ENCODE data around the gene SLC39A9. TPM values are rescaled to one million over a fixed set of nuclear protein-coding genes. Genes with fewer than 3 reads are reported as not detected.

The SLC39A9 gene
- total RNA-seq, 1 donor from 2014 or later, result 120 TPM

DNA sequence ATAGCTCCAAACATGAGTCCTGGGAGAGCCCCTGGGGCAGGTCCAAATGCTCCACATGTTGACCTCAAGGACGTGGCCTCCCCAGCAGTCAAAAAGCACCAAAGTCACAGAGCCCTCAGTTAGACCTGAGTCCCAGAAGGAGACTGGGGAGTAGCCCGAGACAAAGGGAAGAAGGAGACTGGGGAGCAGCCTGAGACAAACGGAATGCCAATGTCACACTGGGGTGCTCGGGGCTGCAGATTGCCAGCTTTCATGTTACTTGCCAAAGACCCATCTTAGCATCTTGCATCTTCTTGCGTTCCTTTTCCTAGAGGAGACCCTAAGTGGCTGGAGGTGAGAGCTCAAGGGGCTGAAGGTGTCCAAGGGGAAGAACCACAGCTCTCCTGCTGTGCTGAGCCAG lies 100.9 kb downstream of the SLC39A9 start:
- DNase-seq (ENCODE audit: low read depth, low spot score), result no peak

DNA sequence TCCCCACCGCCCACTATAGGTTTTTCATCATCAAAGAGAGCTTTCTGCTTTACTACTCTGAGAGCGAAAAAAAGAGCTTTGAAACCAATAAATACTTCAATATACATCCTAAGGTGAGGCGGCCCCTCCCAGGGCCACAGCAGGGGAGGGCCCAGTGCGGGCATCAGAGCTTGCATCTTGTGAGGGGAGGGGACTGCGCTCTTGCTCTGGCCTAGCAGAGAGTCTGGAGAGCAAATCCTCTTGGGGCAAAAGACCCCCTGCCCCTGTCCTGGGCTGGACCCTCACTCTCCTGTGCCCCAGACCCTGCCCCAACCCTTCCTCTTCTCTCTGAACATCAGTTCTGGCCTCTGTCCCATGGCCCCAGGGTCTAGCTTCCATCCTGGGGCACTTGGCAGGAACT lies 101.6 kb downstream of the SLC39A9 start:
- no peak for DNase-seq (ENCODE audit: low read depth, low spot score)

DNA sequence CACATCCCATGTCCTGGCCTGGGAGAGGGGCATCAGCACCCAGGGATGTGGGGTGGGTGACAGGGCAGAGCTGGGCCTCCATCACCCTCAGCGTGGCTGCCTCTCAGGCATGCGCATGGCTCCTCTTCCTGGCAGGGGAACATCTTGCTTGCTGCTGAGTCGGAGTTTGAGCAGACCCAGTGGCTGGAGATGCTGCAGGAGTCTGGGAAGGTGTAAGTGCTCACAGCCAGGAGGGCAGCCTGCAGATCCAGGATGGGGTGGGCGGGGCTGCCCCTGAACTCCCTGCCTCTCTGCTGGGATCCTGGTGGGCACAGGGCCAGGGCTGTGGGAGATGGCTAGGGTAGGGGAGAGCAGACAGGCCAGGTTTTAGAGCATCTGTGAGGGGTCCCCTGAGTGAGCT lies 102.2 kb downstream of the SLC39A9 start:
- DNase-seq (ENCODE audit: low read depth, low spot score), result no peak

DNA sequence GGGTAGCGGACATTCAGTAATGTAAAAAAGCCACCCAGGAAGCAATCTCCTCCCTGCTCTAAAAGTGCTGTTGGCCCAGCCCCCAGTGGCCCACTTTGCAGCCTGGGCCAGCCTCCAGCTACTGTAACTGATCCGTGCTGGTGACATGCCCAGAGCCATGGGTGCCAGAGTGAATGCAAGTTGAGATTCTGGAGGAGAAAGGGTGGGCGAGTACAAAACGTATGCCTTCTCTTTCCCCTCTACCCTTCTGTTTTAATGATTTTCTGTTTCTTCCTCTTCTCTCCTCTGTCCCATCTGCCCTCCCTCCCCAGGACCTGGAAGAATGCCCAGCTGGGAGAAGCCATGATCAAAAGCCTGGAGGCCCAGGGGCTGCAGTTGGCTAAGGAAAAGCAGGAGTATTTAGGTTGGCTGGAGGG lies 102.9 kb downstream of the SLC39A9 start:
- no peak for DNase-seq (ENCODE audit: low read depth, low spot score)

DNA sequence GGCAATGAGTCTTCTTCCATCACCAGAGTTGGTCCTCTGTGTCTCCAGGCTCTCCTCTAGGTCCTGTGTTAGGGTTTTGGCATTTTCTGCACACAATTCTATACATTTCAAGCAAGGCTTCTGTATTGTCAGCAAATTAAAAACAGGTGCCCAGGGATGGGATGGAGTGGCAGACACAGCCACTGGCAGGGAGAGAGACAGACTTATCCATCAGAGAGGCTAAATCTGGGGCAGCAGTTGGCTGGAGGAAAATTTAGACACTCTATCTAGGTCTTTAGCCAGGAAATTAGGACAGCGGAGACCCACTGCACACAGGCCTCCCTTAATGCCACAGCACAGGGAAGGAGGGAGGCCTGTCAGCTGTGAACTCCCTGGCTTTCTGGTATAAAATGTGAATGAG lies 106.3 kb downstream of the SLC39A9 start:
- DNase-seq (ENCODE audit: low read depth, low spot score), result no peak

DNA sequence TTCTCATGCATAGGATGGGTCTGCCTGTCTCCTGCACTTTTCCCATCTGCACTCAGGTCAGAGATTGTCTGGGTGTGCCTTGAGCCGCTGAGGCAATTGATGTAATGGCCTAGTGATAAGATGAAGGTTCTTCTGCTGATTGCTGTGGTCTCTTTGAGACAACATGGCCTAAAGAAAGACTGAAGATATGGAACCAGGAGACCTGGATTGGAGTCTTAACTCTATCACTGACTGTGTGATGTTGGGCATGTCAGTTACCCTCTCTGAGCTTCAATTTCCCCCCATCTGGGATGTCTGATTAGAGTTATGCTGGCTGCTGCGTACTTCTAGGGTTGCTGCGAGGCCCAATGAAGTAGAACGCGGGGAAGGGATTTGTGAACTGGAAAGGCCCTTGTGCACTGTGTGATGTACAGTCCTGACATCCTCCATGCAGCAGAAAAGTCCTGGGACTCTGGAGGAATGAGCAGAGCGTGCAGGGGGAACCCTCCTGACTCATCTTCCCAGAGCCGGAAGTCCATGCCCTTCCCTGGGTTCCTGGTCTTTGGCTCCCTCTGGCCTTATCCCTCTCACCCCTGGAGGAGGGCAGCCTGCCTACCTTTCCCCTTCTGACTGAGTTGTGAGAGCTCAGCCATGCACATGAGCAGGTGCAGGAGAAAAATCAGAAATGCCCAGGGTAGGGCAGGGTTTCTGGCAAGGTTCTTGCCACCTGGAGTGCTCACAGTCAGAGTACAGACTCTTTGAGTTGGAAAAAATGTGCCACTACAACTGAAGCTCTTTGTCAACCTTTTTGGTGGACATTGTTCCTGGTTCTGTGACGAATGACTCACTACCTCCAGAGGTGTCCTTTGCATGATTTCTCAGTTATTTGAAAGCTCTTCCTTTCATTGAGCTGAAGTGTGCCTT lies 107.1 kb downstream of the SLC39A9 start:
- no peak for DNase-seq (ENCODE audit: low read depth, low spot score)

DNA sequence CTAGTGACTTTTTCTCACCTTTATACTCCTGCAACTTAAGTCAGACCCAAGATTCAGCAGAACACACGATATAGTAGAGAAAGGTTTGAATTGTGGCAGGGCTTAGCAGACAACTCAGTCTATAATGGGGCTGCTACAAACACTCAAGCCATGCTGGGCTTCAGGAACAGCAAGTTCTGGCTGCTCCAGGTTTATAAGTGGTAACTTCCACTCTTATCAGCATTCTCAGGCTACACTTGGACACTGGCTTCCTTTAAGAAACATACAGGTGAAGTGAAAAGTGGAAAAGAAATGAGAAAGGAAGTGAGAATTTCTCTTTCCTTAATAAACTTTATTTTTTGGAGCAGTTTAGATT lies 107.7 kb downstream of the SLC39A9 start:
- no peak for DNase-seq (ENCODE audit: low read depth, low spot score)

Other genes with a start within 250 kb of the SLC39A9 start
- gene DCAF5, start 245.6 kb upstream of the SLC39A9 start, total RNA-seq, result 13.8 and 17.0 TPM in 2 replicates
- gene EXD2, start 207.2 kb upstream of the SLC39A9 start, total RNA-seq, result 22.7 and 28.9 TPM in 2 replicates
- gene GALNT16, start 138.5 kb upstream of the SLC39A9 start, total RNA-seq, result 0.11 and 0.13 TPM in 2 replicates
- gene ERH, start 393 bp upstream of the SLC39A9 start, total RNA-seq, result 183 and 199 TPM in 2 replicates
- under 0.01 and 0.04 TPM in 2 replicates for gene PLEKHD1, start 86.0 kb downstream of the SLC39A9 start, total RNA-seq
- gene CCDC177, start 176.2 kb downstream of the SLC39A9 start, total RNA-seq, result not detected in 2 replicates
- gene SUSD6, start 212.9 kb downstream of the SLC39A9 start, total RNA-seq, result 9.2 and 11.7 TPM in 2 replicates

All from pulmonary artery endothelial cell (primary cell).